HG03432 (cell line): ENCODE data around the gene DDX23.
"Not testable (repeated sequence)": the region's sequence is repeated elsewhere in the genome, so short reads cannot be mapped to it uniquely, and the experiment has no call there.

Experiments used
- ATAC-seq: cut with Tn5 transposase; IDR thresholded peaks from one replicate; pipeline ENCODE4 v1.9.1; 2021; ENCODE audit warnings: mild to moderate bottlenecking, moderate library complexity; ENCODE audit not compliant: unreplicated experiment

Gene DDX23

GRCh38 chr12:48851883-48852733, at the start of gene DDX23:
Gene DDX23, minus strand, starts transcription at chr12:48852163. Its CDS starts 6,381 bp downstream, at chr12:48845782.
- ATAC-seq: peak; percentile 95

- peak; percentile 73 for ATAC-seq
Observed at GRCh38 chr12:48901278-48901677, 49.3 kb upstream of the DDX23 start.

- ATAC-seq: no peak
Observed at GRCh38 chr12:48899651-48900050, 47.7 kb upstream of the DDX23 start.

GRCh38 chr12:48894271-48894670, 42.3 kb upstream of the DDX23 start:
- ATAC-seq: no peak

- peak; percentile 82 for ATAC-seq
Observed at GRCh38 chr12:48890657-48891418, 38.9 kb upstream of the DDX23 start.

GRCh38 chr12:48889679-48890078, 37.7 kb upstream of the DDX23 start:
- ATAC-seq: no peak

- no peak for ATAC-seq
Observed at GRCh38 chr12:48883305-48884161, 31.6 kb upstream of the DDX23 start.

- no peak for ATAC-seq
Observed at GRCh38 chr12:48882972-48883304, 31.0 kb upstream of the DDX23 start.

GRCh38 chr12:48882315-48882687, 30.3 kb upstream of the DDX23 start:
- no peak for ATAC-seq

- ATAC-seq: no peak
Observed at GRCh38 chr12:48881686-48882314, 29.8 kb upstream of the DDX23 start.

- ATAC-seq: no peak
Observed at GRCh38 chr12:48880647-48881046, 28.7 kb upstream of the DDX23 start.

- ATAC-seq: no peak
Observed at GRCh38 chr12:48878548-48878947, 26.6 kb upstream of the DDX23 start.

GRCh38 chr12:48875944-48876515, 24.1 kb upstream of the DDX23 start:
- ATAC-seq: no peak

GRCh38 chr12:48873534-48873933, 21.6 kb upstream of the DDX23 start:
- ATAC-seq: not testable (repeated sequence)

- no peak for ATAC-seq
Observed at GRCh38 chr12:48873096-48873495, 21.1 kb upstream of the DDX23 start.

- ATAC-seq: no peak
Observed at GRCh38 chr12:48869191-48869590, 17.2 kb upstream of the DDX23 start.

GRCh38 chr12:48868451-48868850, 16.5 kb upstream of the DDX23 start:
- ATAC-seq: no peak

GRCh38 chr12:48866052-48866711, 14.2 kb upstream of the DDX23 start:
- no peak for ATAC-seq

GRCh38 chr12:48865281-48866051, 13.5 kb upstream of the DDX23 start, which contains the start of gene RND1:
Gene RND1, minus strand, starts transcription at chr12:48865870. Its CDS starts 103 bp downstream, at chr12:48865767.
- peak; percentile 90 for ATAC-seq
